Common myeloid progenitor, CD34-positive (primary cell): ENCODE measurements around the gene RBL1.
"Not testable (repeated sequence)": the region's sequence is repeated elsewhere in the genome, so short reads cannot be mapped to it uniquely, and the experiment has no call there.

ENCODE experiments used
- CTCF ChIA-PET: fragments of 350-600 bp; sonication (Branson Sonifier 250); formaldehyde crosslinking; loops from one replicate; lab custom pipeline; 2021; ENCODE audit warnings: antibody characterized with exemption; lab: Charles Lee
- POLR2A ChIA-PET: fragments of 350-600 bp; sonication (Branson Sonifier 250); formaldehyde crosslinking; loops from one replicate; lab custom pipeline; 2021; ENCODE audit warnings: antibody characterized with exemption; lab: Charles Lee
- DNase-seq, 3 donors: peaks; one replicate each; pipeline versions ENCODE4 v3.0.0 to v3.0.0-alpha.2; 2013
- H3K27ac ChIP-seq, 2 experiments: 1 replicate in 1 of 2; 2 replicates in 1 of 2; pipeline ENCODE4 v1.7.0; 2013; ENCODE audit warnings: inconsistent platforms in 2 of 2, low read length in 2 of 2, mild to moderate bottlenecking in 2 of 2, low read depth in 1 of 2, moderate library complexity in 1 of 2; ENCODE audit not compliant: severe bottlenecking in 2 of 2, insufficient read depth in 1 of 2, poor library complexity in 1 of 2
- H3K27me3 ChIP-seq, 5 experiments: replicated peaks in 2 of 5; 1 replicate in 3 of 5; 2 replicates in 2 of 5; pipeline versions ENCODE4 v1.6.1 to v1.7.0; 2013; ENCODE audit warnings: low read length in 4 of 5, mild to moderate bottlenecking in 2 of 5, moderate library complexity in 2 of 5, inconsistent platforms in 1 of 5; ENCODE audit not compliant: insufficient read depth in 5 of 5, control insufficient read depth in 4 of 5
- H3K36me3 ChIP-seq, 4 experiments: 1 replicate in 2 of 4; 2 replicates in 2 of 4; pipeline versions ENCODE4 v1.6.1 to v1.7.0; 2013; ENCODE audit warnings: low read length in 3 of 4, control low read depth in 1 of 4, mild to moderate bottlenecking in 1 of 4; ENCODE audit not compliant: control insufficient read depth in 4 of 4, insufficient read depth in 4 of 4
- H3K4me1 ChIP-seq, 4 experiments: 1 replicate in 3 of 4; 2 replicates in 1 of 4; pipeline versions ENCODE4 v1.6.1 to v1.7.1; 2013; ENCODE audit warnings: low read length in 3 of 4, mild to moderate bottlenecking in 3 of 4, control low read depth in 1 of 4, inconsistent platforms in 1 of 4, moderate library complexity in 1 of 4; ENCODE audit not compliant: control insufficient read depth in 4 of 4, insufficient read depth in 4 of 4; ENCODE audit errors: control extremely low read depth in 1 of 4
- H3K4me3 ChIP-seq, 7 experiments: 1 replicate in 4 of 7; 2 replicates in 3 of 7; pipeline versions ENCODE4 v1.5.1 to v1.7.0; 2013; ENCODE audit warnings: mild to moderate bottlenecking in 7 of 7, low read length in 6 of 7, moderate library complexity in 6 of 7, inconsistent platforms in 2 of 7, low read depth in 2 of 7, control low read depth in 1 of 7; ENCODE audit not compliant: insufficient read depth in 4 of 7, control insufficient read depth in 1 of 7; ENCODE audit errors: extremely low read depth in 1 of 7
- H3K9me3 ChIP-seq, 5 experiments: 1 replicate in 4 of 5; 2 replicates in 1 of 5; pipeline versions ENCODE4 v1.6.1 to v1.7.1; 2013; ENCODE audit warnings: low read length in 4 of 5, mild to moderate bottlenecking in 2 of 5, inconsistent platforms in 1 of 5, low read depth in 1 of 5, moderate library complexity in 1 of 5; ENCODE audit not compliant: control insufficient read depth in 4 of 5, insufficient read depth in 2 of 5; ENCODE audit errors: control extremely low read depth in 1 of 5
- WGBS: methylation state at CpG from one replicate; pipeline ENCODE4 v1.1.5; 2013; ENCODE audit not compliant: insufficient coverage; 5-methylcytosine and 5-hydroxymethylcytosine counted together

Gene RBL1

GRCh38 chr20:36997121-36997520, 98.7 kb downstream of the RBL1 start:
- H3K9me3 ChIP-seq, result peaks cover 0 to 10% (median 7%) of the 10 kb centered on the region in 5 experiments
- H3K27me3 ChIP-seq, result no peaks in the 10 kb centered on the region
- ChIA-PET POLR2A (no interaction called here), CTCF (no interaction called here)
- DNase-seq, result no peak
- H3K4me3 ChIP-seq, result no peak overlapping the region
- H3K27ac ChIP-seq, result no peak overlapping the region
- peaks cover 5 to 30% (median 18%) of the 10 kb centered on the region in 4 experiments for H3K36me3 ChIP-seq
- no peaks in the 10 kb centered on the region for H3K4me1 ChIP-seq
- WGBS, result no CpG with 5 or more reads among the region's 1 CpG

- H3K27ac ChIP-seq, H3K4me3 ChIP-seq, DNase-seq, H3K4me1 ChIP-seq, POLR2A ChIA-PET, H3K27me3 ChIP-seq: not testable (repeated sequence)
- peaks cover 0 to 10% (median 7%) of the 10 kb centered on the region in 5 experiments for H3K9me3 ChIP-seq
- WGBS, result 100% methylated on average over 3 of the region's 4 CpGs
- CTCF ChIA-PET, result interaction anchor here (0.6 kb wide), 1 partner anchor 83 kb away, joined by 4 read pairs; no protein-coding TSS in a partner anchor
- H3K36me3 ChIP-seq, result peaks cover 5 to 29% (median 17%) of the 10 kb centered on the region in 4 experiments
Observed at GRCh38 chr20:36994221-36994620, 101.6 kb downstream of the RBL1 start.

- CTCF ChIA-PET, result no interaction called here
- no peak for DNase-seq
- POLR2A ChIA-PET, result no interaction called here
- Histone ChIP-seq H3K4me3 (no peak overlapping the region), H3K9me3 (peaks cover 0 to 10% (median 7%) of the 10 kb centered on the region in 5 experiments), H3K27me3 (no peaks in the 10 kb centered on the region), H3K36me3 (peaks cover 2 to 24% (median 12%) of the 10 kb centered on the region in 4 experiments), H3K27ac (no peak overlapping the region), H3K4me1 (peaks cover 0 to 12% (median 0%) of the 10 kb centered on the region in 4 experiments)
- 100% methylated on average over 3 of the region's 4 CpGs for WGBS
Observed at GRCh38 chr20:36992802-36993334, 102.9 kb downstream of the RBL1 start.

GRCh38 chr20:36991703-36992102, 104.1 kb downstream of the RBL1 start:
- Histone ChIP-seq H3K4me3 (no peak overlapping the region), H3K4me1 (peaks cover 0 to 12% (median 0%) of the 10 kb centered on the region in 4 experiments), H3K9me3 (peaks cover 0 to 10% (median 7%) of the 10 kb centered on the region in 5 experiments), H3K27ac (no peak overlapping the region), H3K27me3 (no peaks in the 10 kb centered on the region), H3K36me3 (peaks cover 2 to 21% (median 6%) of the 10 kb centered on the region in 4 experiments)
- no peak for DNase-seq
- WGBS, result 100% methylated on average over 2 of the region's 3 CpGs
- CTCF ChIA-PET, result no interaction called here
- POLR2A ChIA-PET, result no interaction called here

GRCh38 chr20:36989797-36990196, 106.0 kb downstream of the RBL1 start:
- POLR2A ChIA-PET, result no interaction called here
- WGBS, result 100% methylated on average over 1 of the region's 6 CpGs
- peaks cover 0 to 7% (median 0%) of the 10 kb centered on the region in 4 experiments for H3K36me3 ChIP-seq
- H3K27ac ChIP-seq, result no peak overlapping the region
- no peak for DNase-seq
- H3K27me3 ChIP-seq, result no peaks in the 10 kb centered on the region
- H3K4me3 ChIP-seq, result no peak overlapping the region
- H3K9me3 ChIP-seq, result peaks cover 0 to 10% (median 7%) of the 10 kb centered on the region in 5 experiments
- CTCF ChIA-PET, result no interaction called here
- peaks cover 0 to 12% (median 0%) of the 10 kb centered on the region in 4 experiments for H3K4me1 ChIP-seq

- DNase-seq, result peak in 1 of 3 donors; percentile 22
- Histone ChIP-seq H3K27ac (no peak overlapping the region), H3K27me3 (no peaks in the 10 kb centered on the region), H3K4me3 (no peak overlapping the region), H3K9me3 (peaks cover 0 to 7% (median 4%) of the 10 kb centered on the region in 5 experiments), H3K4me1 (peaks cover 0 to 12% (median 0%) of the 10 kb centered on the region in 4 experiments), H3K36me3 (no peaks in the 10 kb centered on the region)
- ChIA-PET POLR2A (no interaction called here), CTCF (no interaction called here)
- WGBS, result 55% methylated on average over 2 of the region's 3 CpGs
Observed at GRCh38 chr20:36988494-36988966, 107.3 kb downstream of the RBL1 start.

GRCh38 chr20:36984257-36984638, 111.5 kb downstream of the RBL1 start:
- DNase-seq, result no peak
- H3K27me3 ChIP-seq, result no peaks in the 10 kb centered on the region
- ChIA-PET CTCF (no interaction called here), POLR2A (interaction anchor here (0.6 kb wide), 1 partner anchor 120 kb away, joined by 4 read pairs; no protein-coding TSS in a partner anchor)
- no peaks in the 10 kb centered on the region for H3K36me3 ChIP-seq
- H3K27ac ChIP-seq, result no peak overlapping the region
- H3K4me3 ChIP-seq, result no peak overlapping the region
- H3K9me3 ChIP-seq, result no peaks in the 10 kb centered on the region
- peaks cover 0 to 8% (median 0%) of the 10 kb centered on the region in 4 experiments for H3K4me1 ChIP-seq
- 96% methylated on average over 5 of the region's 6 CpGs for WGBS
